ENCODE results near the gene EIF3J. TPM values are rescaled to one million over a fixed set of nuclear protein-coding genes. Genes with fewer than 3 reads are reported as not detected.
A peak's percentile ranks its signal among the peaks of the same experiment; 100 is the strongest.

Gene EIF3J
- total RNA-seq, 3 donors from 2014 or later = 46.0 to 76.7 (median 61.8) TPM

DNA sequence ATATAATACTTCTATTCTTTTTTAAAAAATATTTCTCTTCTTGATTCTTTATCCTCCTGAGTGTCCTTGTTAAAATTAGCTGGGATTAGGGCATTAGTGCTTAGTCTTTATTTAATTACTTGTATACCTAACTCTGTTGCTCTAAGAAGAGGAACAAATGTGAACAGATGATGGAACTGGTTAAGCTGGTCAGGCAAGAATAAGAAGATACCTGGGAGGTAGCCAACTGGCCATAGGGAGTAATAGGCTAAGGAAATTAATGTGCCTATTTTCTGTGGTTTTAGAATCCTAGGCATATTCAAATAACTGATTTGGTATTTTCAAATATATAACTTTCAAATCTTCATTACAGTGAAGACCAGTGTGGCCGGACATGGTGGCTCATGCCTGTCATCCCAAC is 54.4 kb downstream of the EIF3J start:
- intact Hi-C loops (cut with DNase I, micrococcal nuclease) = no loop called here
- Histone ChIP-seq H3K4me3 (no peak overlapping the region), H3K9me3 (no peaks in the 10 kb centered on the region), H3K4me1 (ENCODE audit: low read depth) (no peaks in the 10 kb centered on the region), H3K36me3 (ENCODE audit: low read depth) (peaks cover 13% of the 10 kb centered on the region)
- no peak for DNase-seq
- no peak for ATAC-seq
- TF ChIP-seq, protein P1, sequence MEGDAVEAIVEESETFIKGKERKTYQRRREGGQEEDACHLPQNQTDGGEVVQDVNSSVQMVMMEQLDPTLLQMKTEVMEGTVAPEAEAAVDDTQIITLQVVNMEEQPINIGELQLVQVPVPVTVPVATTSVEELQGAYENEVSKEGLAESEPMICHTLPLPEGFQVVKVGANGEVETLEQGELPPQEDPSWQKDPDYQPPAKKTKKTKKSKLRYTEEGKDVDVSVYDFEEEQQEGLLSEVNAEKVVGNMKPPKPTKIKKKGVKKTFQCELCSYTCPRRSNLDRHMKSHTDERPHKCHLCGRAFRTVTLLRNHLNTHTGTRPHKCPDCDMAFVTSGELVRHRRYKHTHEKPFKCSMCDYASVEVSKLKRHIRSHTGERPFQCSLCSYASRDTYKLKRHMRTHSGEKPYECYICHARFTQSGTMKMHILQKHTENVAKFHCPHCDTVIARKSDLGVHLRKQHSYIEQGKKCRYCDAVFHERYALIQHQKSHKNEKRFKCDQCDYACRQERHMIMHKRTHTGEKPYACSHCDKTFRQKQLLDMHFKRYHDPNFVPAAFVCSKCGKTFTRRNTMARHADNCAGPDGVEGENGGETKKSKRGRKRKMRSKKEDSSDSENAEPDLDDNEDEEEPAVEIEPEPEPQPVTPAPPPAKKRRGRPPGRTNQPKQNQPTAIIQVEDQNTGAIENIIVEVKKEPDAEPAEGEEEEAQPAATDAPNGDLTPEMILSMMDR (IDR thresholded peaks at IDR 0.05) = no peak

DNA sequence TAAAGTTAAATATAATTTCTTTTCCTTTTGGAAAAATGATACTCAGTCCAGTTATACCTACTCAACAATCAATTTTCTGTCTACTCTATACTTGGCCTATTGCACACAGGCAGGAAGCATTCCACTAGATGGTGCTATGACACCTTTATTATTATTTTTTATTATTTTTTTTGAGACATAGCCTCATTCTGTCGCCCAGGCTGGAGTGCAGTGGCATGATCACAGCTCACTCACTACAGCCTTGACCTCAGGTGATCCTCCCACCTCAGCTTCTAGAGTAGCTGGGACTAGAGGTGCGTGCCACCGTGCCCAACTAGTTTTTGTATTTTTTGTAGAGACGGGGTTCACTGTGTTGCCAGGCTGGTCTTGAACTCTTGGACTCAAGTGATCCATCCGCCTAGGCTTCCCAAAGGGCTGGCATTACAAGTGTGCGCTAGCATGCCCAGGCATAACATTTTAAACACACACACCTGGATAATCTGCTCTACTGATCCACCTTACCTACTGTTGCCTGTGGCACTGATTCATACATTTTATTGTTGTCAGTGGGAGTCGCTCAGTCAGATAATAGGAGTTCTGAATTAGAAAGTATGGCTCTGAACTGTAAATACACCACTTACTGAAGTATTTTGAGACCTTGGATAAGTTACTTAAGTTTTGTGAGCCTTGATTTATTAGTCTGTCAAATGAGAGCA is 56.2 kb downstream of the EIF3J start:
- ATAC-seq (peak; percentile 50), DNase-seq (no peak)
- Histone ChIP-seq H3K4me1 (ENCODE audit: low read depth) (no peaks in the 10 kb centered on the region), H3K4me3 (no peak overlapping the region), H3K36me3 (ENCODE audit: low read depth) (peaks cover 7% of the 10 kb centered on the region), H3K9me3 (no peaks in the 10 kb centered on the region)
- TF ChIP-seq, protein P1 (IDR thresholded peaks at IDR 0.05) = no peak
- intact Hi-C loops (cut with DNase I, micrococcal nuclease) = no loop called here

DNA sequence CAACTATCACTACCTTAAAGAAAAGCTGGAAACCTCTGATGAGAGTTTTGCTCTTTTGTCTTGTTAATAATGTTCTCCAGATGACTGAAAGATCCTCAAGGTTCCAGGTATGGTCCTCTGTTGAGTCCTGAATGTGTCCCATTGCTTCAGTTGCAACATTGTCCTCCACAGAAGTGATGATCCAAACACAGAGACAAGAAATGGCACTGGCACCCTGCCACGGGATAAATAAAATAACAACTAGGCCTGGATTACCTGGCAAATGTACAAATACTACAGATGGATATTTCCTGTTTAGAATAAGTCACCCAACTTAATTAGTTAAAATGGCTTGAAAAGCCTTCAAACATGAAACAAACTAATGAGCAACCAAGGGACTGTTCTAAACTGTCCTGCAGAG is 58.3 kb downstream of the EIF3J start:
- ATAC-seq (no peak), DNase-seq (no peak)
- TF ChIP-seq, protein P1 (IDR thresholded peaks at IDR 0.05) = no peak
- Histone ChIP-seq H3K36me3 (ENCODE audit: low read depth) (peaks cover 10% of the 10 kb centered on the region), H3K4me1 (ENCODE audit: low read depth) (no peaks in the 10 kb centered on the region), H3K4me3 (no peak overlapping the region), H3K9me3 (no peaks in the 10 kb centered on the region)
- intact Hi-C loops (cut with DNase I, micrococcal nuclease) = no loop called here

DNA sequence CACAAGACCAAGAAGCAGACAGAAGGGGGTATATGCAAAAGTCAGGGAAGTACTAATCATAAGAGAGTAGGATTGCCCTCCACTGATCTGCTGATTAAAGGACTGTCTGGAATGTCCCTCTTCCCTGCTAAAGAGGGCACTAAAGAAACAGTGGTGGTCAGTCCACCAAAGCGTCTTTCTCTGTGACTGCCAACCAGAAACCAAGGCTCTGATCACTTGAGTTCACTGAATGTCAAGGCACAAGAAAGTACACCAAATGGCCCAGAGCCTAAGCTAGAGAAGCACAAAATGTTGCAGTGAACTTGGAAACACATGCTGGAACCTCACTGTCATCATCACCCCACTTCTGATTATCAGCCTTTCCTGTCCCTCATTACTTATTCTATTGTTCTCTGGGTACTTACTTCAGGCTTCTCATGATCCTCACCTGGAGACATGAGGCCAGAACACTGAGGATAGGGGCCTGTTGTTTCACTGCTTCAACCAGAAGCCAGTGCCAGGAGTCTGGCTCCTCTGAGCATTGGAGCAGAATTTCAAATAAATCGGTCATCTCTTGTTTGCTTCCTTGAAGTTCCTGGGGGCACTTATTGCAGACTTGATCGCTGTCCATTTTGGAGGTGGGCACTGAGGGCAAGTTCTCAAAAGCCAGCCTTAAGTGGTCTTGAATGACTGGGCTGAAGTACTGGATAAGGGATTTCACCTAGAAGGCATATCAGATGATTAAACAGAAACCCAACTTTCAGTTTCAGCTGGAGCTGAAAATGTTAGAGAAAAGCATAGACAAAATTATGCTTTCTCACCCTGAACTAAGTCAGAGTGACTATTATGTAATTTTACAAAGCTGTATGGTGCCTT is 58.9 kb downstream of the EIF3J start:
- H3K36me3 ChIP-seq (ENCODE audit: low read depth) = peaks cover 10% of the 10 kb centered on the region
- no peaks in the 10 kb centered on the region for H3K4me1 ChIP-seq (ENCODE audit: low read depth)
- DNase-seq (no peak), ATAC-seq (no peak)
- intact Hi-C loops (cut with DNase I, micrococcal nuclease) = no loop called here
- TF ChIP-seq, protein P1 (IDR thresholded peaks at IDR 0.05) = no peak
- H3K9me3 ChIP-seq = no peaks in the 10 kb centered on the region
- no peak overlapping the region for H3K4me3 ChIP-seq

DNA sequence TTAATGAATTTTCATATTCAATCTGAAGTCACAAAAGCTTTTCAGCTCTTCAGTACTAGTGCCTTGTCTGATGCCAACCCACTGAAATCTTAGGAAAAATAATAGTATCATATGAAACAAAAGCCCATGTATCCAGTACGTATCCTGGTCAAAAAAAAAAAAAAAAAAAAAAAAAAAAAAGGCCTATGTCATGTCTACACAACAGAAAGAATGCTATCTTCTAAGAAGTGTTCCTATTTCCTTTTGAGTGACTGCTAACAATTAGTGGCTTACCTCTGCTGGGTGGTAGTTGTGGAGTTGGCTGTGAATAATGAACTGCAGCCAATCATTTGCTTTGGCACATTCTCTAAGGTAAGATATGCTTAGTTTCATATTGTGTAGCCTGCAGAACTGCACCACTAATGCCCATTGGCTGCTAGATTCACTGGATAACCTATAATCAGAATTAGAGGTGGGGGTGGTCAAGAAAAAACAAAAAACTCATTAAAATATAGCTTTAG is 59.6 kb downstream of the EIF3J start:
- DNase-seq = no peak

More for the DNA sequence above, 59.6 kb downstream of the EIF3J start:
- TF ChIP-seq, protein P1 (IDR thresholded peaks at IDR 0.05) = no peak
- ATAC-seq = no peak
- Histone ChIP-seq H3K36me3 (ENCODE audit: low read depth) (peaks cover 9% of the 10 kb centered on the region), H3K4me3 (no peak overlapping the region), H3K4me1 (ENCODE audit: low read depth) (no peaks in the 10 kb centered on the region), H3K9me3 (no peaks in the 10 kb centered on the region)
- intact Hi-C loops (cut with DNase I, micrococcal nuclease) = no loop called here

All from mucosa of descending colon (tissue), 3 donors.